Gastroesophageal sphincter (tissue), 3 donors: Measurements from ENCODE around the gene CTNNA3.

ENCODE experiments used
- CTCF ChIP-seq, 4 experiments: fragments of 200-600 bp in 2 of 4; fragments of 450-650 bp in 2 of 4; sonication (generic) in 1 of 4; IDR thresholded peaks; one replicate each; pipeline ENCODE4 v1.5.1; 2017 to 2019; ENCODE audit warnings: antibody characterized with exemption in 4 of 4, mild to moderate bottlenecking in 2 of 4, moderate library complexity in 2 of 4
- EP300 ChIP-seq: sonication (generic); formaldehyde crosslinking; IDR thresholded peaks from one replicate; pipeline ENCODE4 v1.6.1; 2017; ENCODE audit warnings: antibody characterized with exemption, mild to moderate bottlenecking
- POLR2A ChIP-seq, 2 donors: fragments of 450-650 bp; IDR thresholded peaks; one replicate each; pipeline ENCODE4 v1.6.1; 2017; ENCODE audit warnings: antibody characterized with exemption in 2 of 2, mild to moderate bottlenecking in 2 of 2, moderate library complexity in 1 of 2
- POLR2AphosphoS5 ChIP-seq: sonication (generic); formaldehyde crosslinking; IDR thresholded peaks from one replicate; pipeline ENCODE4 v1.6.1; 2017; ENCODE audit warnings: antibody characterized with exemption

GRCh38 chr10:66242885-66243284 is 1453.1 kb downstream of the CTNNA3 start:
- TF ChIP-seq POLR2A (IDR thresholded peaks at IDR 0.05) (no peak), CTCF (IDR thresholded peaks at IDR 0.05) (no peak), POLR2AphosphoS5 (no peak), EP300 (no peak)
